Stimulated activated CD4-positive, alpha-beta T cell treated with anti-CD3 and anti-CD28 coated beads, Interleukin-12 subunit alpha, Interleukin-12 subunit beta, amount 100 ng/mL, for 4 hours (primary cell): ENCODE measurements around the gene TOR2A.
"Not testable (repeated sequence)": the region's sequence is repeated elsewhere in the genome, so short reads cannot be mapped to it uniquely, and the experiment has no call there.

Experiments
- DNase-seq: peaks from one replicate; pipeline ENCODE4 v3.0.0-alpha.2; 2020

TOR2A gene

DNA sequence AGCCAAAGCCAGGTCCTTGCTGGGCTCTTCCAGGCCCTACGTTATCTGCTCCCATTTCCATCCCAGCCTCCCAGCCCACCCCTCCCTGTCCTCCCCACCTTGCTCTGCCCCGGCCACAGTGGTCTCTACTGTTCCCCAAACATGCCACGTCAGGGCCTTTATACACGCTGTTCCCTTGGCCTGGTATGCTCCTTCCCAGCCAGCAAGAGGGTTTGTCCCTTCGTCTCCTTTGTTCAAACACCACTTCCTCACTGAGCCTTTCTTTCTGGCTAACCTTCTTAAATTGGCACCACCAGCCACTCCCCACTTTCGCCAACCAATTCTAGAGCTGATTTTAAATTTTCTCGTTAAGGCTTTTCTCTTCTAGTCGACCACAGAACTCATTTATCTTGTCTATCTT, 33.6 kb upstream of the TOR2A start:
- no peak for DNase-seq

DNA sequence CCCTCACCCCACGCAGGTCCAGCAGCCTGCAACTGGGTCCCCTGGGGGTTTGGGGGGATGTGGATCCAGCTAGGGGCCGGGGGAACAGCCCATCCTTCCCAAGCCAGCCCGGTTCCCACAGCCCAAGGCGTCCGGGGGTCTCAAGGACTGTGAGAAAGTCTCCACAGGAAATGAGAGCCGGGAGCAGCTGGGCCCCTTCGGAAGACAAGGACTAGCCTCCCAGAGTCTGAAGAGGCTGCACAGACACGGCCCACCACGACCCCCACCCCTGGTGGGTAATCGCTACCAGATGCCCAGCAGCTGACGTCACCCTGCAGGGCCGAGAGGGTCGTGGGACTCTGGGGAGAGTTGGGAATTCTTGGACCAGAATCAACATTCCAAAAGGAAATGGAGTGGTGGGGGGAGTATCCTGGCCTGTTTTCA, 32.8 kb upstream of the TOR2A start:
- DNase-seq, result no peak

DNA sequence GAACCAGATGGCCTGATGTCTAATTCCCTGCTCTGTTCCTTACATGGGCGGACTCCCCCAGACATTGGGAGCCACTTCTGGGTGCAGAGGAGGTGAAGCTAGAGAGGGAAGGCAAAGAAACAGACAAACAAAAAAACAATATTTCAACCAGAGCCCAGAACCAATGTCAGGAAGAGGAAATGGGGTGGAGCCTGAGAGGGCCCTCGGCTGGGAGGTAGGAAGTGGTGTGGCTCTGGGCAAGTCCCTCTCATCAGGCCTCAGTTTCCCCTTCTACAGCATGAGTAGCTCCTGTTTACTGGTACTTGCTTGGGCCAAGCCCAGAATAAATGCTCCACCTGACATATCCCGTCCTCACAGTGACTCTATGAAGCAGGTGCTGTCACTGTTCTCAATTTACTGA, 32.3 kb upstream of the TOR2A start:
- no peak for DNase-seq

DNA sequence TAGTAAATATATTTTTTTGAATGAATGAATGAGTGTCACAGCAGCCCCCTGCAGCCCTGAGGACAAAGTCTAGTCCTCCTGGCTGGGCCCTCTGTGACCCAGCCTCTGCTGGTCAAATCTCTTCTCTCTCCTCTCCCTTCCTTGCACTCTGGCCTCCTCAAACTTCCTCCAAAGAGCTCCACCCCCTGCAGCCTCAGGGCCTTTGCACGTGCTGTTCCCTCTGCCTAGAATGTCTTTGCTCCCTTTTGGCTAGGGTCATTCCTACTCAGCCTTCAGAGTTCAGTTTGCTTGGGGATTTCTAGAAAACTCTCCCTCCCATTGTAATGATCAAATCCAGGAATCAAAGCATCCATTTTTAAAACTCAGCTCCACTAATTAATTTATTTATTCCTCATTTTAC, 30.3 kb upstream of the TOR2A start:
- no peak for DNase-seq

- no peak for DNase-seq
Measured at GRCh38 chr9:127763918-127764384, 28.9 kb upstream of the TOR2A start.

DNA sequence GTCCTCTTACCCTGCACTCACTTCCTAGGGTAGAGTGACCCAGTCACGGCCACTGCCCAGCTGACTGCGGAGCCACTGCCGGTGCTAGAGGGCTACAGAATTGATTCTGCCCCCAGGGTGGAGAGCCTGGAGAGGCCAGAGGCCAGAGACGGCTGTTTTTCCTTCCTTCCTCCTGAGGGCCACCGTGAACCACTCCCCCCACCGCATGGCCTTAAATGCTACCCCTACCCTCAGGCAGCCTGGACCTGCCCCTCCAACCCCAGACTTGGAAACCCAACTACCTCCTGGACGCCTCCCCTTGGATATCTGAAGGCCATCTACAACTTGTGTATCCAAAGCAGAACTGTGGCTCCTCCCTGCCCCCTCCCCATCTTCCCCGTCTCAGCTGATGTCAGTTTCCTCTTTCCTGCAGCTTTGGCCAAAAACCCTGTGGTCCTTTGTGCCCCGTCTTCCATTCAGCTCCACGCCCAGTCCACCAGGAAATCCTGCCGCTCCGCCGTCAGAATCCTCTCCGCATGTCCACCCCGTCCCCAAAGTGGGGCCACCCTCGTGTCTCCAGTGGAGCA, 27.1 kb upstream of the TOR2A start:
- no peak for DNase-seq

GRCh38 chr9:127761491-127761956, 26.4 kb upstream of the TOR2A start:
- DNase-seq, result no peak

GRCh38 chr9:127761061-127761460, 26.0 kb upstream of the TOR2A start:
- no peak for DNase-seq

GRCh38 chr9:127758843-127759242, 23.7 kb upstream of the TOR2A start:
- no peak for DNase-seq

- not testable (repeated sequence) for DNase-seq
Measured at GRCh38 chr9:127756776-127757175, 21.7 kb upstream of the TOR2A start.

GRCh38 chr9:127756233-127756632, 21.1 kb upstream of the TOR2A start:
- no peak for DNase-seq

GRCh38 chr9:127755061-127756060, 20.3 kb upstream of the TOR2A start:
- DNase-seq, result no peak

GRCh38 chr9:127754099-127755060, 19.3 kb upstream of the TOR2A start:
- DNase-seq, result no peak

DNA sequence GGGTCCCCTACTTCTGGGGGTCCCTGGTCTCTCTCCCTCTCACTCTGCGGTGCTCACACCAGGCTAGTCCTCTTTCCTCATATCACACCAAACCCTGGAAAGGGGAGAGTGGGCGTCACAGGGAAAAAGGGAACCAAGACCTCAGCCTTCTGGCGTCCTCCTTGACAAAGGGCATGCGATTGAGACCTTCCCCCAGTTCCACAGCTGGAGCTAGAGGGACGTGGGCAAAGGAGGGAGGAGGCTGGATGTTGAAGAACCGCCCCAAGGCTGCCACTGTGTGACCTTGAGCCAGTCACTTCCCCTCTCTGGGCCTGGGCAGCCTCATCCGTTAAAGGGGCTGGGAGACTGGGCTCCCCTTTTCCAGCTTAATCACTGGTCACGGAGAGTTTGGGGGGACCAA, 18.5 kb upstream of the TOR2A start:
- no peak for DNase-seq

DNA sequence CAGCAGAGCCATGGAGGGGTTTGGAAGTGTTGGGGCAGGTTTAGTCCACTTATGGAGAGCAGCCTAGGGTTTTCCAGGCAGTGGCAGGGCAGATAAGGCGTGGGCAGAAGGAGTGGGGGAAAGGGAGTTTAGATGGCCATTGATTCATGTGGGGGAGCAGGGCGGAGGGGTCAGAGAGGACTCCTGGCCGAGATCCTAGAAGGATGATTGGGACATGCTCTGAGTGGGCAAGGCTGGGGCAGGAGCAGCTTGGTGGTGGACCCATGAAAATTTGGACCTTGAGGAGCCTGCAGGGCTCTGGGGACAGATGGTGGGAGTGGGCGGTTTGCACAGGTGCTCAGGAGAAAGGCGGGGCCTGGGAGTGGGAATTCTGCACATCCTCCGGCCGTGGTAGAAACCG, 18.1 kb upstream of the TOR2A start:
- no peak for DNase-seq

GRCh38 chr9:127751269-127752054, 16.4 kb upstream of the TOR2A start:
- DNase-seq, result no peak

DNA sequence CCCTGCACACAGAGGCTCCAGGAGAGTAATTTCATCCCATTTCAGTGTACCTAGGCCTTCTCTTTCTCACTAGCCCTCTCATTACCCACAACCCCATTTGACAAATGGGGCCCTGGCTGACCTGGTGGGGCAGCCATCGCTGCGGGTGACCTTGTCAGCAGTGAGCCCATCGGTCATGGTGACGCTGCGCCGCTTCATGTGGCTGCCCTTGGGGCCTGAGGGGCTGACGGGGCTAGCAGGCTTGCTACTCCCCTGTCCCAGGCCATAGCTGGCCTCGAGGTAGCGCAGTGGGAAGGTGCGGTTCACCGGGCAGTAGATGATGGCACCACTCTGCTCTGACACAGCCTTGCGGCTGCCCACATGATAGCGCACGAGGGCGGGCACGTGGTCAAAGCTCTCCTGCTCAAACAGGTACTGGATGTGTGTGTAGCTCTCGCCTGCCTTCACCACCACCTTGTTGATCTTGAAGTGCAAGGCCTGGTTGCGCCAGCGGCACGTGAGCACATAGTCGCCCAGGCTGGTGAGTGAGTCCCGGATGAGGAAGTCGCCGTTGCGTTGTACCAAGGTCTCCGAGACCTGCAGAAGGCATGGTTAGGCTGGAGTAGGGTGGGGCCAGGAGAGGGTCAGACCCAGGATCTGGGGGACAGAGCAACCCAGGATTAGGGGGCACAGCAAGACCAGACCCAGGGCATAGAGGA, 14.1 kb upstream of the TOR2A start:
- no peak for DNase-seq

DNA sequence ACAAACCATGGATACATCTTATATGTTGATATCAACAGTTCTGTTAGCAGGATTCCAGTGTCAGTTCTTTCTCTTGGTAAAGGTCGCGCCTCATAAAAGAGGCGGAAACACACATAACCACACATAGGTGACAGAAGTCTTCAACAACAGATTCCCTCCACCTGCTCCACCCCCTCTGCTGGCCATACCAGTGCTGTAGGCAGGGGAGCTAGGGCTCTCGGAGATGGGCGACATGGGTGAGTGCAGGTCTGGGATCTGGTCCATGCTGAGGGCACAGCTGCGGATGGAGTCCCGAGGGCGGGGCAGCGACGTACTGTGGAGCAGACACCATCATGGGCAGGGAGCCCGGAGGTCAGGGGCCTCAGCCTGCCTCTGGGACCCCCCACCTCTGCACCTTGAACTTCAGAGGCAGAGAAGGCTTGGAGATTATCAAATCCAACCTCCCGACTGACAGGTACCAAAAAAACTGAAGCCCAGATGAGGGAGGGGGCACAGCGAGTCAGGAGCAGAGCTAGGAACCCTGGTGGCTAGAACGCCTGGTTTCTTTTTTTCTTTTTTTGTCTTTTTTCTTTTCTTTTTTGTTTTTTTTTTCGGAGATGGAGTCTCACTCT, 12.0 kb upstream of the TOR2A start:
- no peak for DNase-seq

DNA sequence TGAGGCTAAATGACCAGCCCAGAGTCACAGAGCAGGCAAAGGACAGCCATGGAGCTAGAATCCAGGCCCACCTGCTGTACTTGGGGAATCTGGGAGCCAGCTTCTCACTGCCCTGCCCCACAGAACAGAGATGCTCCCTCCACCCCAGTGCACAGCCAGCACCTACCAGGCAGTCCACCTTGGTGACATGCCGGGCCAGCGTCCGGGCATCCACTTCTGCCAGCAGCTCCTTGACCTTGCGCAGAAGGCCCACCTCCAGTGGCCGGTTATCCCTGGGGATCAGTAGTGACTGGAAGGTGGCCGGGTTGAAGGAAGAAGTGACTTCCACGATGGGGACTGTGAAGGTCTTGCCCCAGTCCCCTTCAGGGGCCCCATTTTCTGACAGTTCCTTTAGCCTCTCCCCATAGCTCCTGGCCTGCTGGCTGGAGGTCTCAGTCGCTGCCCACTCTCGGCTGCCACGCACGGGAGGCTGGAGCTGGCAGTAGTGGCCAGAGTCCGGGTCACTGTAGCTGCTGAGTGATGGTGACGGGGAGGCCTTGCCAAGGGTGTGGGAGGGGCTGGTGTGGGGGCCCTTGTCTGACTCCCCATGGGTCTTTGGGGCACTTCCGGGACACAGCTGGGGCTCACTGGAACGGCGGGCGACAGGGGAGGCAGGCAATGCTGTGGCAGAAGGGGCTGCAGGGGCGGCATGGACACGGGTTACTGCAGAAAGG, 9.5 kb upstream of the TOR2A start:
- no peak for DNase-seq

GRCh38 chr9:127742435-127743088, 7.5 kb upstream of the TOR2A start:
- no peak for DNase-seq
